Ovary (tissue), 3 donors: ENCODE data around the gene EPN3.

ENCODE experiments used
- EP300 ChIP-seq: sonication (generic); formaldehyde crosslinking; IDR thresholded peaks from one replicate; pipeline ENCODE4 v1.6.1; 2017; ENCODE audit warnings: antibody characterized with exemption
- POLR2A ChIP-seq: fragments of 450-650 bp; IDR thresholded peaks from one replicate; pipeline ENCODE4 v1.6.1; 2017; ENCODE audit warnings: antibody characterized with exemption, mild to moderate bottlenecking, moderate library complexity
- TF ChIP-seq, protein P1 (sequence below), 3 donors: fragments of 450-650 bp in 2 of 3; fragments of 200-600 bp in 1 of 3; IDR thresholded peaks; one replicate each; pipeline versions ENCODE4 v1.5.1 to v1.8.0; 2016 to 2022; ENCODE audit warnings: antibody characterized with exemption in 3 of 3, mild to moderate bottlenecking in 1 of 3
- donor health status: DM: no; HTN: no; CAD: no.

DNA sequence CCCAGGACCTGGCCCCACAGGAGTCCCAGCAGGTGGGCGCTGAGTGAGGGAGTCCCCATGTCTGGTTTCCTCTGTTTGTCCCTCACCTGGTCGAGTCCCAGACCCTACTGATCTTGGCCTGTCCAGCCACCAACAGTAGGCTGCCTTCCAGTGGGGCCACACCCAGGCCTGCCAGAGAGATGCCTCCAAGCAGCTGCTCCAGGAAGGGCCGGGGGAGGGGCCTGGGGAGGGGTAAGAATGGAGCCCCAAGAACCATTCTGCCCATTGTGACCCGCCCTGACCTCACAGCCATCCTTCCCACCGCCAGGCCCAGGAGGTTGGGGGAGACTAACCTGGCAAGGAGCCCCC, 15.2 kb downstream of the EPN3 start:
- TF ChIP-seq, protein P1, sequence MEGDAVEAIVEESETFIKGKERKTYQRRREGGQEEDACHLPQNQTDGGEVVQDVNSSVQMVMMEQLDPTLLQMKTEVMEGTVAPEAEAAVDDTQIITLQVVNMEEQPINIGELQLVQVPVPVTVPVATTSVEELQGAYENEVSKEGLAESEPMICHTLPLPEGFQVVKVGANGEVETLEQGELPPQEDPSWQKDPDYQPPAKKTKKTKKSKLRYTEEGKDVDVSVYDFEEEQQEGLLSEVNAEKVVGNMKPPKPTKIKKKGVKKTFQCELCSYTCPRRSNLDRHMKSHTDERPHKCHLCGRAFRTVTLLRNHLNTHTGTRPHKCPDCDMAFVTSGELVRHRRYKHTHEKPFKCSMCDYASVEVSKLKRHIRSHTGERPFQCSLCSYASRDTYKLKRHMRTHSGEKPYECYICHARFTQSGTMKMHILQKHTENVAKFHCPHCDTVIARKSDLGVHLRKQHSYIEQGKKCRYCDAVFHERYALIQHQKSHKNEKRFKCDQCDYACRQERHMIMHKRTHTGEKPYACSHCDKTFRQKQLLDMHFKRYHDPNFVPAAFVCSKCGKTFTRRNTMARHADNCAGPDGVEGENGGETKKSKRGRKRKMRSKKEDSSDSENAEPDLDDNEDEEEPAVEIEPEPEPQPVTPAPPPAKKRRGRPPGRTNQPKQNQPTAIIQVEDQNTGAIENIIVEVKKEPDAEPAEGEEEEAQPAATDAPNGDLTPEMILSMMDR (IDR thresholded peaks at IDR 0.05), result no peak
- TF ChIP-seq POLR2A, result no peak
- no peak for TF ChIP-seq EP300
